Measurements from ENCODE around the gene GARNL3. TPM values are rescaled to one million over a fixed set of nuclear protein-coding genes. Genes with fewer than 3 reads are reported as not detected.

GARNL3 gene
- total RNA-seq, 1 donor from 2014 or later, result 4.1 TPM

GRCh38 chr9:127277770-127278169 lies 13.2 kb downstream of the GARNL3 start:
- DNase-seq (ENCODE audit: low read depth), result no peak

- no peak for DNase-seq (ENCODE audit: low read depth)
Observed at GRCh38 chr9:127278372-127278771, 13.8 kb downstream of the GARNL3 start.

- no peak for DNase-seq (ENCODE audit: low read depth)
Observed at GRCh38 chr9:127279717-127280285, 15.2 kb downstream of the GARNL3 start.

GRCh38 chr9:127280880-127281660 lies 16.5 kb downstream of the GARNL3 start:
- DNase-seq (ENCODE audit: low read depth), result peak; percentile 33

- no peak for DNase-seq (ENCODE audit: low read depth)
Observed at GRCh38 chr9:127281891-127282290, 17.3 kb downstream of the GARNL3 start.

- DNase-seq (ENCODE audit: low read depth), result no peak
Observed at GRCh38 chr9:127282611-127283010, 18.0 kb downstream of the GARNL3 start.

- DNase-seq (ENCODE audit: low read depth), result no peak
Observed at GRCh38 chr9:127283135-127283534, 18.6 kb downstream of the GARNL3 start.

- DNase-seq (ENCODE audit: low read depth), result peak; percentile 55
Observed at GRCh38 chr9:127283917-127284497, 19.4 kb downstream of the GARNL3 start.

- DNase-seq (ENCODE audit: low read depth), result no peak
Observed at GRCh38 chr9:127285965-127286364, 21.4 kb downstream of the GARNL3 start.

GRCh38 chr9:127290561-127291065 lies 26.0 kb downstream of the GARNL3 start:
- DNase-seq (ENCODE audit: low read depth), result no peak

GRCh38 chr9:127291246-127291778 lies 26.7 kb downstream of the GARNL3 start:
- no peak for DNase-seq (ENCODE audit: low read depth)

- no peak for DNase-seq (ENCODE audit: low read depth)
Observed at GRCh38 chr9:127292415-127292814, 27.8 kb downstream of the GARNL3 start.

GRCh38 chr9:127293328-127293727 lies 28.8 kb downstream of the GARNL3 start:
- no peak for DNase-seq (ENCODE audit: low read depth)

- no peak for DNase-seq (ENCODE audit: low read depth)
Observed at GRCh38 chr9:127293767-127294166, 29.2 kb downstream of the GARNL3 start.

GRCh38 chr9:127295005-127295404 lies 30.4 kb downstream of the GARNL3 start:
- no peak for DNase-seq (ENCODE audit: low read depth)

- DNase-seq (ENCODE audit: low read depth), result peak; percentile 66
Observed at GRCh38 chr9:127300886-127301447, 36.4 kb downstream of the GARNL3 start.

GRCh38 chr9:127303830-127304229 lies 39.3 kb downstream of the GARNL3 start:
- DNase-seq (ENCODE audit: low read depth), result no peak

- DNase-seq (ENCODE audit: low read depth), result no peak
Observed at GRCh38 chr9:127305206-127305837, 40.7 kb downstream of the GARNL3 start.

- DNase-seq (ENCODE audit: low read depth), result no peak
Observed at GRCh38 chr9:127305838-127306226, 41.3 kb downstream of the GARNL3 start.

GRCh38 chr9:127307802-127308201 lies 43.2 kb downstream of the GARNL3 start:
- DNase-seq (ENCODE audit: low read depth), result peak; percentile 25
